GM18867 (cell line): ENCODE data around the gene CLEC2D.
"Not testable (repeated sequence)": the region's sequence is repeated elsewhere in the genome, so short reads cannot be mapped to it uniquely, and the experiment has no call there.

Experiments
- ATAC-seq: cut with Tn5 transposase; IDR thresholded peaks from one replicate; pipeline ENCODE4 v1.9.1; 2021; ENCODE audit warnings: mild to moderate bottlenecking, moderate library complexity; ENCODE audit not compliant: unreplicated experiment

The CLEC2D gene, protein sequence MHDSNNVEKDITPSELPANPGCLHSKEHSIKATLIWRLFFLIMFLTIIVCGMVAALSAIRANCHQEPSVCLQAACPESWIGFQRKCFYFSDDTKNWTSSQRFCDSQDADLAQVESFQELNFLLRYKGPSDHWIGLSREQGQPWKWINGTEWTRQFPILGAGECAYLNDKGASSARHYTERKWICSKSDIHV

GRCh38 chr12:9669534-9669933 is at the start of gene CLEC2D:
Gene CLEC2D, plus strand, starts transcription at chr12:9669713. Its CDS starts 22 bp downstream, at chr12:9669735.
- peak; percentile 44 for ATAC-seq

DNA sequence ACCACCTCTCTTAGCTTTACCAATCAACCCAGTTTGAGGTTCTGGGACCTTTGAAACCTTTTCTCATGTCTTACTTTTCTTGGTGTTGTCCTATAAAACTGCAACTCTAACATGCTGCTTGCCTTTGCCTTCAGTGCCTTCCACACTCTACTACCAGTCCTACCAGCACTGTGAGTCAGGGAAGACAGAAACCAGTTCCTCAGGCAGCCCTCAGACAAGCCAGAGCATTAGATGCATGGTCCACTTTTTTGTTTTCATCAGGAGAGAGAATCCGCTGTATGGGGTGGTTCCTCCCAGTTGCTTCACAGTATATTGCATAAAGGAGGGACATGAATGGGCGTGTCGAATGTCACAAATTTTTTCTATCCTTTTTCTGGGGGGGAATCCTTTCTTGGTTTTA is 44.5 kb upstream of the CLEC2D start:
- no peak for ATAC-seq

DNA sequence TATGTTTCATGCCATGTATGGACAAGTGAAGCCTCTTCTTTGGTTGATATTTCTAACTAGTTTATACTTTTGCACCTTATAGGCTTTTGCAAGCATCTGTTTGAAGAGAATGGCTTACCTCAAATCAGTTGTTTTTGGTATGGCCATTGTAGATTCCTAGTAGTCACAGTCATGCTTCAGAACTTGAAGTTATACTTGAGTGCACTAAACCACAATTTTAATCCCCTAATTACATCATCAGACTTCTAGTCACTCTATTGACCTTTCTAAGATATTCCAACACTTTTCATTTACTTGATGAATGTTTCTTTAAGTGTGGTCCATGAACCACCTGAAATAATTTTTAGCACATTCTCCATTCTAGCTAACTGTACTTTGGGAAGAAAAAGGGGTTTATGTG is 43.2 kb upstream of the CLEC2D start:
- no peak for ATAC-seq

- ATAC-seq = no peak
Measured at GRCh38 chr12:9626821-9627220, 42.7 kb upstream of the CLEC2D start.

- ATAC-seq = no peak
Measured at GRCh38 chr12:9632766-9633165, 36.7 kb upstream of the CLEC2D start.

- ATAC-seq = no peak
Measured at GRCh38 chr12:9634177-9634803, 35.2 kb upstream of the CLEC2D start.

- ATAC-seq = no peak
Measured at GRCh38 chr12:9634969-9635754, 34.4 kb upstream of the CLEC2D start.

GRCh38 chr12:9636150-9636850 is 33.2 kb upstream of the CLEC2D start:
- ATAC-seq = no peak

- ATAC-seq = no peak
Measured at GRCh38 chr12:9636851-9637206, 32.7 kb upstream of the CLEC2D start.

DNA sequence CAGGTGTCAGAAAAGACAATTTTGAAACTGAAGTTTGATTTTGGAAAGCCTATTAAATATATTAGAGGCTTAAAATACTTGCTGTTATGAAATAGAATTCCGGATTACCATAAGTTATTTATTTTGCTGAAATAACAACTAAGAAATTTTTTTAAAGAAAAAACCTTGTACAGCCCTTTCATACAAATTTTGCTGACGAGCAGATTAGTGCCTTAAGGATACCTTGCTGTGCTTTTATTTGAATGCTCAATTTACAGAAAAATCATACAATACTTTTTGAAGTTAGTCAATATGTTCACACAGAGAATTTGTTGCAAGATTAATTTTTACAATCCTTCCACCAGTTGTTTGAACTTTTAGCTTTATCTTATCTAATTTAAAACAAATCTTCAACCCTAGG is 29.5 kb upstream of the CLEC2D start:
- ATAC-seq = no peak

- ATAC-seq = no peak
Measured at GRCh38 chr12:9642606-9643265, 26.8 kb upstream of the CLEC2D start.

DNA sequence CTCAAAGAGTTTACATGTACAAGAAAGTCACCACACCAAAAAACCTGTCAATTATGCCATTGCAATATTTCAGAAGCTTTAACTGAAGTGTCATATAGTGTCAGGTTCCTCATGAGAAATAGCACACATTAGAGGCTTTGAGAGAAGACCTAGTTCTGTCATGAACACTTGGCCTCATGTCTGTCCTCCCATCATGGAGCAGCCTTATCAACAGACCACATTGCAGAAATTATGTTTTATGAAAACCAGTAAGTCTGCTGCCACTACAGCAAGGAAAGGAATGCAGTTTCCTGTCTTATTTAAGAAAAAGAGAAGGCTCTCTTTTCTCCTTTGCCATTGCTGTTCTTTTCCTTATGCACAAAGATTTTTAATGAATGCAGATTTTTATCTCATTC is 26.2 kb upstream of the CLEC2D start:
- no peak for ATAC-seq

GRCh38 chr12:9644985-9645551 is 24.4 kb upstream of the CLEC2D start:
- not testable (repeated sequence) for ATAC-seq

DNA sequence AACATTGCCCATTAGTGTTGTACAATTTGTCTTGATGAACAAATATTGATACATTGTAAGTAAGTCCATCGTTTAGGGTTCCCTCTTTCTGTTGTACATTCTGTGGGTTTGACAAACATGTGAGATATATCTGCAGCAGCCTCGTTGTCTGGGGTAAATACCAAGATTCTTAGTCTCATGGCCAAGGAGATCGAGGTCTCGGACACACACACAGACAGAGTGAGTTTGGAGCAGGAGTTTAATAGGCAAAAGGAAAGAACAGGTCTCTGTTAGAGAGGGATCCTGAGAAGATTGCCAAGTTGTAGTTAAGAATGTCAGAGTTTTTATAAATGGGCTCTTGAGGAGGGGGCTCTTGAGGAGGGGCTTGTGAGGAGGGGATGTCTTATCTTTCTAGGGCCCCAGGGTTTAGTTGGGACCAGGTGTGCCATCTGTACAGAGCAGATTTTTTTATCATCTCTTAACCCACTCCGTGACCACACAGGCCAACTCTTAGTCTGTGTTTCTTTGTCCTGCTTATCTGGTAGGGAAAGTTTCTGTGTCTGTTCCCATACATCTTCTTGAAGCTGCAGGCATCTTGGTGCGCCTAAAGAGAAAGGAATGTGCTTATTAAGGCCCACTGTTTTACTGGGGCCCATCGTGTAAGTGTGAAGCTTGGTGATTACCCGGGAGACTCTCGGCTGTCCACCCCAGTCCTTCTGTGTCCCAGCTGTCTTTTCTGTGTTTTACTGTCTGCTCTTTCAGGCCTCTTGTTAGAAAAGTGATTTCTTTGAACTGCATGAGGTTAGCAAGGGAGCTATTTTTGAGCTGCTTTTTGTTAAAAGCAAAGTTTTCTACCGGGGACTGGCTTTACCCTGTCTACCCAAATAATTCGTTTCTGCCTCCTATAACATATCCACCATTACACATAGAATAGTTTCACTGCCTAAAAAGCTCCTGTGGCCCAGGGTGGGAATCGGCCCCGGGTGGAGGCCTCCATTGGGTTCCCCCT is 22.4 kb upstream of the CLEC2D start:
- no peak for ATAC-seq

- peak; percentile 74 for ATAC-seq
Measured at GRCh38 chr12:9647825-9648700, 21.4 kb upstream of the CLEC2D start.

DNA sequence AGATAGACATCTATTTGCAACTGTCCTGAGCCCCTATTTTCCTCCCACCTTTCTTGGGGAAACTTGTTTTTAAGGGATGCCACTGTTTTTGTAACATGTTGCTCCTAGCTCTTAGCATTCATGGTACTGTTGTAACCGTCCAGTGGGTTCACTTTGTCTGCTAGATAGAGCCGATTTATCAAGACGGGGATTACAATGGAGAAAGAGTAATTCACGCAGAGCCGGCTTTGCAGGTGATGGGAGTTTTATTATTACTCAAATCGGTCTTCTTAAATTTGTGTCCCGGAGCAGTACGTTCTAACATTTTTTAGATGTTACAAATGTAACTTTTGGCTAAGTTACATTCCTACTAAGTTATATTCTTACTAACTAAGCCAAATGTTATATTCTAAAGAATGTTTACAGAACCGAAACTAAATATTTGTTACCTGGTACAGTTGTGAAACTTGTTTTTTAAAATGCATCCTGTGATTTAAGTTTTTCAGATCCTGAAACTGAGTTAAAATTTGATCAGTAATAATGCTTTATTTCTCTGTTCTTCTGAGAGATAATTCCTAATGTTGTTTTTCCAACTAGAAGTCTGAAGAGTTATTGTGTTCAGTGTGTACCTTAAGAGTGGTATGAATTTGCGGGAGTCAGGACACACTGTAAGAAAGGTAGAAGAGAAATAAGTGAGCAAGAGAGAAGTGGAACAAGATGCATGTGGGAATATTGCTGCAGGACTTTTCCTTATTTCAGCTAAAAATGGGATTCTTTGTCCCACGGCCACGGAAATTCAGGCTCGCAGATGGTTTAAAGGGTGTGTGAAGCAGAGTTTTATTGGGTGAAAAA is 20.6 kb upstream of the CLEC2D start:
- no peak for ATAC-seq

- ATAC-seq = no peak
Measured at GRCh38 chr12:9649532-9649940, 20.0 kb upstream of the CLEC2D start.

GRCh38 chr12:9650151-9650576 is 19.3 kb upstream of the CLEC2D start:
- ATAC-seq = no peak
